GM12872 (cell line): Measurements from ENCODE around the gene HMCES.

ENCODE experiments used
- TF ChIP-seq, protein P1 (sequence below): IDR thresholded peaks from 3 replicates; pipeline ENCODE4 v1.5.1; 2011; ENCODE audit warnings: low read depth, mild to moderate bottlenecking, low read length, moderate library complexity; ENCODE audit not compliant: insufficient read depth

HMCES gene

DNA sequence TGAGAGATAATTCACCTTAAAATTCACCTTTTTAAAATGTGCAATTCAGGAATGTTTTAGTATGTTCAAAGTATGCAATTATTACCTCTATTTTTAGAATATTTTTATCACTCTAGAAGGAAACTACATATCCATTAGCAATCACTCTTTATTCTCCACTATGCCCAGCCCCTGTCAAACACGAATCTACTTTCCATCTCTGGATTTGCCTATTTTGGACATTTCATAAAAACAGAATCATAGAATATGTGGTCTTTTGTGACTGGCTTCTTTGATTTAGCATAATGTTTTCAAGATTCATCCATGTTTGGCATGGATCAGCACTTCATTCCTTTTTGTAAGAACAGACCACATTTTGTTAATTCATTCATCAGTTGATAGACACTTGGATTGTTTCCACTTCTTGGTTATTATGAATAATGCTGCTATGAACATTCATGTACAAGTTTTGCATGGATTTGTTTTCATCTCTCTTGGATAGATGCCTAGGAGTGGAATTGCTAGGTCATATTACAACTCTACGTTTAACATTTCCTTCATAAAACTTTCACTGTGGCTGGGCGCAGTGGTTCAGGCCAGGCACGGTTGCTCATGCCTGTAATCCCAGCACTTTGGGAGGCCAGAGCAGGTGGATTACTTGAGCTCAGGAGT is 12.7 kb downstream of the HMCES start:
- TF ChIP-seq, protein P1, sequence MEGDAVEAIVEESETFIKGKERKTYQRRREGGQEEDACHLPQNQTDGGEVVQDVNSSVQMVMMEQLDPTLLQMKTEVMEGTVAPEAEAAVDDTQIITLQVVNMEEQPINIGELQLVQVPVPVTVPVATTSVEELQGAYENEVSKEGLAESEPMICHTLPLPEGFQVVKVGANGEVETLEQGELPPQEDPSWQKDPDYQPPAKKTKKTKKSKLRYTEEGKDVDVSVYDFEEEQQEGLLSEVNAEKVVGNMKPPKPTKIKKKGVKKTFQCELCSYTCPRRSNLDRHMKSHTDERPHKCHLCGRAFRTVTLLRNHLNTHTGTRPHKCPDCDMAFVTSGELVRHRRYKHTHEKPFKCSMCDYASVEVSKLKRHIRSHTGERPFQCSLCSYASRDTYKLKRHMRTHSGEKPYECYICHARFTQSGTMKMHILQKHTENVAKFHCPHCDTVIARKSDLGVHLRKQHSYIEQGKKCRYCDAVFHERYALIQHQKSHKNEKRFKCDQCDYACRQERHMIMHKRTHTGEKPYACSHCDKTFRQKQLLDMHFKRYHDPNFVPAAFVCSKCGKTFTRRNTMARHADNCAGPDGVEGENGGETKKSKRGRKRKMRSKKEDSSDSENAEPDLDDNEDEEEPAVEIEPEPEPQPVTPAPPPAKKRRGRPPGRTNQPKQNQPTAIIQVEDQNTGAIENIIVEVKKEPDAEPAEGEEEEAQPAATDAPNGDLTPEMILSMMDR: no peak

DNA sequence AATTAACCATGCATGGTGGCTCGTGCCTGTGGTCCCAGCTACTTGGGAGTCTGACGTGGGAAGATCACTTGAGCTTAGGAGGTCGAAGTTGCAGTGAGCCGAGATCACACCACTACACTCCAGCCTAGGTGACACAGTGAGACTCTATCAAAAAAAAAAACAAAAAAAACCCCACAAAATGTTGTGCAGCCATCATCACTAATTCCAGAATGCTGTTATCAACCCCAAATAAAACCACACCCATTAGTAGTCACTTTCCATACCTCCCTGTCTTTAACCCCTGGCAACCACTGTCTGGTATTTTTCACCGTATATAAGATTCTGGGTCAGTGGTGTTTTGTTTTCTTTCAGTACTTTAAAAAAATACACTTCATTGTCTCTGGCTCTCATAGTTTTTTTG is 16.6 kb downstream of the HMCES start:
- TF ChIP-seq, protein P1: no peak

DNA sequence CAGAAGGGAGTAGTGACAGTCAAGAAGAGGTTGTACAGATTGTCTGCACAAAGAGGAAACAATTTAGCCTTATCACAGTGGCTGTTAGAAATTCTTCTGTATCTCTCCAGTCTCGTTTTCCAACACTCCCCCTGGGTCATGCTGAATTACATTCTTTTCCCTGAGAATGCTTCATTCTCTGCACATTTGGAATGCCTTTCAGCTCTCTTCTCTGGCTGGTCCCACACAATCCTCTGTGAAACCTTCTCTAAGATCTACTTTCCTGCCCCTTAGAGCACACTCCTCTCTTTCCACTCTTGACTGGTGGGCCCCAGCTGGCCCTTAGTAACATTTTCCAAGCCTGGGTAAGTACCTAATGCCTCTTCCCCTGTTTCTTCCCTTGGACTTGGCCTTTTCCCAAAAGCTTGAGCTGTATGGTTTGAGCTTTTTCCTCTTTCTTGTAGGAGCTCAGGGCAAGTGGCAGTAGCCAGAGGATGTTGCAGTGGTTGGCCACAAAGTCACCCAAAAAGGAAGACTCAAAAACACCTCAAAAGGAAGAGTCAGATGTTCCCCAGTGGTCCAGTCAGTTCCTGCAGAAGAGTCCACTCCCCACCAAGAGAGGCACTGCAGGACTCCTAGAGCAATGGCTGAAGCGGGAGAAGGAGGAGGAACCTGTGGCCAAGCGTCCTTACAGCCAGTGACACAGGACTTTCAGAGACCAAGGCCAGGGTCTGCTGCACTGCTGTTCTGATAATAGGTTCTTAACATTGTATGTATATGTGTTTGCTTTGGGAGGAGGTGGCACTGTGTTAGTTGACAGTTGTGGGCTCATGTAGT is 25.7 kb downstream of the HMCES start:
- TF ChIP-seq, protein P1: no peak

- TF ChIP-seq, protein P1: no peak
Observed at GRCh38 chr3:129304962-129305222, 26.2 kb downstream of the HMCES start.

DNA sequence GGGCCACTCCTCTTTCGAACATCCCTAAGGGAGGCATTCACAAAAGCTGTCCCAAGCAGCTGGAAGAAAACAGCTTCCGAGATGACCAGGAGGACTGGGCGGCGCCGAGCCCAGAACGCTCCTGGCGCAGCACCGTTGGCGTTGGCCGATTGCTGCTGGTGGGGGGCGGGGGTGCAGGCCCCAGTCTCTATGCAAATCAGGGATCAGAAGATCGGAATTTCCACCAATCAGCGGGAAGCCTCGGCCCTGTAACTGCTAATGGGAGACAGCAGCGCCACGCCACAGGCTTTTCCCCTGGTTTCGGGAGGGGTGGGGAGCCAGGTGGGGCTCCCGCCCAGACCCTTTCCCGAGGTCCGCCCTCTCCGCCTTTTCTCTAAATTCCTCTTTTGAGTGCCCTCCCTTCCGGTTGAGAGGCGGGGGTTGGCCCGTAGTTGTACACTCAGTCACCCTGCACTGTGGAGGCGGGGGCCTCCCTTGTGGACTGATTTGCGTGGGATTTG is 27.0 kb downstream of the HMCES start:
- TF ChIP-seq, protein P1: no peak

- TF ChIP-seq, protein P1: no peak
Observed at GRCh38 chr3:129308636-129309035, 30.0 kb downstream of the HMCES start.

DNA sequence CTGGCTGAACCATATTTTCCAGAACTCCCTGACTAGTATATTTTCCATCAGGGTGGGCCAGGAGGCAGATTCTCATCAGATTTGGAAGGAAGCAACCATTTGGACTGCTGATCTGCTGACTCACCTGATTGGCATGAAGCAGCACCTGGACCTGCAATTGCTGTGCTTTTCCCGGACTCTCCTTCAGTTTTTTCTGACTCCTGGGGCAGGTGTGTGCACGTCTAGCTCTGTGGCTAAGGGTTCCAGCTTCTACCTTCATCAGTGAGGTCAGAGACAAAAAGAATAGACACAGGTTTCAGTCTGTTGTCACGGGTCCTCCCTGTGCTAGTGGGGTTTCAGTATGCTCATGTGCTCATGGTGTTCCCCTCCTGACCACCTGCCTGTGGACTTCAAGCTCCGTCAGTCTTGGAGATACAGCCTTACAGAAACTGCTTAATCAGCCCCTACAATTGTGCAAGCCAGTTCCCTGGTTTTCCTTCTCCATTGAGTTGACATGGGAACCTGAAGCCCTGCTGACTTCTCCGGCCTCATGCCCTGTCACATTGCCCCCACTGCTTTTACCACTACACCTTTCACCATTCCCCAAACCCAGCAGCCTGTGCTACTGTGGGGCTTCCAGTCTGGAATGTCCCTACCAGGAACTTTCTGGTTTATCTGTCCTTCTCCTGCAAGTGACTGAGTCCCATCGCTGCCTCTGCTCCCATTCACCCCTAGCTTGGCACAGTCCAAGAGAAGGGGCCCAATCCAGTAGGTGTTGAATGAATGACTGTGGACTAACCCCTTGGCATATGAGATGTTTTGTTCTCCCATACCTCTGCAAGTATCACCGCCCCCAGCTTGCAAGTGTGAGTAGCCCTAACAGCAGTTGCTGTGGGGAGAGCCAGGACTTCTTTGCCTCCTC is 31.7 kb downstream of the HMCES start:
- TF ChIP-seq, protein P1: no peak
